HEK293 (cell line): ENCODE results near the gene TMEM181.

Experiments used
- CTCF ChIA-PET: fragments of 350-600 bp; formaldehyde crosslinking; extraction: SDS; loops from one replicate; lab custom pipeline; 2021; ENCODE audit warnings: antibody characterized with exemption; lab: Yijun Ruan, JAX
- POLR2A ChIA-PET: fragments of 300-600 bp; formaldehyde crosslinking; extraction: SDS; loops from one replicate; lab custom pipeline; 2020; ENCODE audit warnings: antibody characterized with exemption, inconsistent platforms; lab: Yijun Ruan, JAX
- H3K27ac ChIP-seq: fragments of 200-500 bp; sonication (Bioruptor generic); 2 replicates; pipeline ENCODE4 v1.5.1; 2014; ENCODE audit warnings: low read depth, low read length, control low read depth, inconsistent platforms; ENCODE audit errors: extremely low read depth
- H3K36me3 ChIP-seq, 2 experiments: fragments of 200-500 bp in 1 of 2; sonication (Bioruptor generic) in 1 of 2; 1 replicate in 1 of 2; 2 replicates in 1 of 2; pipeline ENCODE4 v1.5.1; 2014 to 2017; ENCODE audit warnings: inconsistent platforms in 2 of 2, low read length in 2 of 2; ENCODE audit not compliant: control insufficient read depth in 2 of 2, insufficient read depth in 1 of 2
- H3K4me1 ChIP-seq: fragments of 200-500 bp; sonication (Bioruptor generic); 2 replicates; pipeline ENCODE4 v1.5.1; 2014; ENCODE audit warnings: mild to moderate bottlenecking, low read length, inconsistent platforms; ENCODE audit not compliant: control insufficient read depth, insufficient read depth
- H3K4me3 ChIP-seq: 2 replicates; pipeline ENCODE4 v1.5.1; 2011; ENCODE audit warnings: low read depth, mild to moderate bottlenecking, control low read depth, low read length, moderate library complexity
- H3K9me3 ChIP-seq: fragments of 200-500 bp; sonication (Bioruptor generic); 2 replicates; pipeline ENCODE4 v1.5.1; 2014; ENCODE audit warnings: low read depth, low read length, inconsistent platforms; ENCODE audit not compliant: control insufficient read depth, insufficient read depth
- ZNF133 ChIP-seq: fragments of 450-650 bp; formaldehyde crosslinking; IDR thresholded peaks from 2 replicates; pipeline ENCODE4 v1.5.1; 2016; ENCODE audit warnings: missing biosample characterization, missing genetic modification characterization
- ZNF146 ChIP-seq: fragments of 450-650 bp; formaldehyde crosslinking; IDR thresholded peaks from 2 replicates; pipeline ENCODE4 v1.5.1; 2016; ENCODE audit warnings: missing biosample characterization, missing genetic modification characterization
- ZNF175 ChIP-seq: fragments of 450-650 bp; formaldehyde crosslinking; IDR thresholded peaks from 2 replicates; pipeline ENCODE4 v1.5.1; 2016; ENCODE audit warnings: missing biosample characterization, missing genetic modification characterization
- ZNF2 ChIP-seq: fragments of 450-650 bp; formaldehyde crosslinking; IDR thresholded peaks from 2 replicates; pipeline ENCODE4 v1.5.1; 2016; ENCODE audit warnings: missing biosample characterization, missing genetic modification characterization
- ZNF335 ChIP-seq: fragments of 450-650 bp; formaldehyde crosslinking; conservative IDR thresholded peaks from 2 replicates; pipeline ENCODE4 v1.5.1; 2016; ENCODE audit warnings: missing biosample characterization, missing genetic modification characterization
- ZNF350 ChIP-seq: fragments of 450-650 bp; formaldehyde crosslinking; IDR thresholded peaks from 2 replicates; pipeline ENCODE4 v1.5.0; 2017; ENCODE audit warnings: missing biosample characterization, mild to moderate bottlenecking, missing genetic modification characterization
- ZNF366 ChIP-seq: fragments of 450-650 bp; formaldehyde crosslinking; conservative IDR thresholded peaks from 2 replicates; pipeline ENCODE4 v1.5.1; 2016; ENCODE audit warnings: missing biosample characterization, missing genetic modification characterization
- ZNF37A ChIP-seq: fragments of 450-650 bp; IDR thresholded peaks from 2 replicates; pipeline ENCODE4 v1.5.1; 2018; ENCODE audit warnings: missing biosample characterization, missing genetic modification characterization
- ZNF571 ChIP-seq: fragments of 450-650 bp; formaldehyde crosslinking; IDR thresholded peaks from 2 replicates; pipeline ENCODE4 v1.5.0; 2017; ENCODE audit warnings: missing biosample characterization, missing genetic modification characterization
- ZNF670 ChIP-seq: fragments of 450-650 bp; formaldehyde crosslinking; IDR thresholded peaks from 2 replicates; pipeline ENCODE4 v1.5.1; 2016; ENCODE audit warnings: missing biosample characterization, missing genetic modification characterization, low read depth
- ZNF76 ChIP-seq: fragments of 450-650 bp; formaldehyde crosslinking; IDR thresholded peaks from 2 replicates; pipeline ENCODE4; 2016; ENCODE audit warnings: low read depth, missing biosample characterization, missing genetic modification characterization, borderline replicate concordance
- ZNF837 ChIP-seq: fragments of 450-650 bp; formaldehyde crosslinking; IDR thresholded peaks from 2 replicates; pipeline ENCODE4 v1.5.1; 2016; ENCODE audit warnings: missing biosample characterization, missing genetic modification characterization
- TF ChIP-seq, protein P1 (sequence below): fragments of 450-650 bp; formaldehyde crosslinking; IDR thresholded peaks from 2 replicates; pipeline ENCODE4 v1.5.1; 2017; ENCODE audit warnings: missing biosample characterization, missing genetic modification characterization
- TF ChIP-seq, protein P2 (sequence below): fragments of 450-650 bp; formaldehyde crosslinking; IDR thresholded peaks from 2 replicates; pipeline ENCODE4 v1.5.1; 2016; ENCODE audit warnings: missing biosample characterization, missing genetic modification characterization

The TMEM181 gene

DNA sequence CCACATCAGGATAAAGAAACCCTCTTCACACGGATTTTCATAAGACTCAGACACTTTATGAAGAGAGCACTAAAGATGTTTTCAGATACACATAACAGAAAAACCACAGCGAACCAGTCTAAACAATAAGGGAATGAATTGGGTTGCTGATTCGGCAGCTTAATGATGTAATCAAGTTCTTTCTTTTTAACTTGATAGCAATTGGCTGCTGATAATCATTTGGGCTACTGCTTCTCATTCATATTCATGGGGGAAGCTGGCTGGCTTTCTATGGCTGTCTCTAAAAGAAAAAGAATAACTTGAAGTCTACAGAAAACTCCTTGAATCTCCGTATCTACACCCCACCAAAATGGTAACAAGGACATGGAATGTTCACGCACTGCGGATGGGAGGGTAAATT lies 20.0 kb upstream of the TMEM181 start:
- Histone ChIP-seq H3K4me3 (no peak overlapping the region), H3K4me1 (no peaks in the 10 kb centered on the region; the same call in 1 of the 2 replicates), H3K9me3 (no peaks in the 10 kb centered on the region), H3K36me3 (no peaks in the 10 kb centered on the region), H3K27ac (no peak overlapping the region)
- POLR2A ChIA-PET, result no interaction called here
- no peak for TF ChIP-seq ZNF133 (tag by site-specific recombination)
- no peak for TF ChIP-seq ZNF366 (tag by site-specific recombination)
- TF ChIP-seq, protein P1, sequence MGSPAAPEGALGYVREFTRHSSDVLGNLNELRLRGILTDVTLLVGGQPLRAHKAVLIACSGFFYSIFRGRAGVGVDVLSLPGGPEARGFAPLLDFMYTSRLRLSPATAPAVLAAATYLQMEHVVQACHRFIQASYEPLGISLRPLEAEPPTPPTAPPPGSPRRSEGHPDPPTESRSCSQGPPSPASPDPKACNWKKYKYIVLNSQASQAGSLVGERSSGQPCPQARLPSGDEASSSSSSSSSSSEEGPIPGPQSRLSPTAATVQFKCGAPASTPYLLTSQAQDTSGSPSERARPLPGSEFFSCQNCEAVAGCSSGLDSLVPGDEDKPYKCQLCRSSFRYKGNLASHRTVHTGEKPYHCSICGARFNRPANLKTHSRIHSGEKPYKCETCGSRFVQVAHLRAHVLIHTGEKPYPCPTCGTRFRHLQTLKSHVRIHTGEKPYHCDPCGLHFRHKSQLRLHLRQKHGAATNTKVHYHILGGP (tag by site-specific recombination), result no peak
- no peak for TF ChIP-seq ZNF350
- TF ChIP-seq ZNF175 (tag by site-specific recombination), result no peak
- TF ChIP-seq ZNF37A, result no peak
- TF ChIP-seq ZNF76 (tag by site-specific recombination), result no peak
- TF ChIP-seq ZNF670, result no peak
- TF ChIP-seq ZNF146 (tag by site-specific recombination), result no peak
- TF ChIP-seq, all 188 proteins: peak for 0
- CTCF ChIA-PET, result interaction anchor here (0.6 to 3.3 kb wide), 6 partner anchors 11 to 319 kb away, joined by 3 to 15 read pairs (median 4); no protein-coding TSS in a partner anchor

DNA sequence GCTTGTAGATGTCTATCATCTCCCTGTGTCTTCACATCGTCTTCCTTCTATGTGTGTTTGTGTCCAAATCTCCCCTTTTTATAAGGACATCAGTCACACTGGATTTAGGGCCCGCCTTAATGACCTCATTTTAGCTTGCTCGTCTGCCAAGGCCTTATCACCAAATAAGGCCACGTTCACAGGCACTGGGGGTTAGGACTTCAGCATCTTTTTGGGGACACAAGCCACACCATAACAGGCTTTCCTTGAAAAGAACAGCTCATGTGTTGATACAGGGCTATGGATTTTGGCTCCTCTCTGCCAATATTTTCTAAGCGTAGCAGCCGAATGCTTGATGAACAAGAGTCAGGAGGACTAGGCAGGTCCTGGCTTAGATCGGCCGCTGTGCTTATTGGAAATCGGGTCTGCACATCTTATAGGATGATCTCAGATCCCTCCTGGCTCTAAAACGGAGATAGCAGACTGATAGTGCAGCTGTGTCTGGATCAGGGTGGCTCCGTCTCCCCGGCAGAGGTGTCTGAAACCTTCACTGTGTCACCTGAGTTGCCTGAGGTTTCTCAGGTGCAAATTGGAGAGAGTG lies 16.2 kb upstream of the TMEM181 start:
- ChIA-PET CTCF (interaction anchor here (0.7 kb wide), 1 partner anchor 12 kb away, joined by 3 read pairs; no protein-coding TSS in a partner anchor), POLR2A (interaction anchor here (1.0 kb wide), 1 partner anchor 384 kb away, joined by 3 read pairs; no protein-coding TSS in a partner anchor)
- Histone ChIP-seq H3K27ac (no peak overlapping the region), H3K4me1 (no peaks in the 10 kb centered on the region; the same call in 1 of the 2 replicates), H3K9me3 (no peaks in the 10 kb centered on the region), H3K4me3 (no peak overlapping the region), H3K36me3 (no peaks in the 10 kb centered on the region)
- no peak for TF ChIP-seq ZNF335 (tag by site-specific recombination)
- no peak for TF ChIP-seq ZNF571 (tag by site-specific recombination)
- no peak for TF ChIP-seq ZNF837 (tag by site-specific recombination)

DNA sequence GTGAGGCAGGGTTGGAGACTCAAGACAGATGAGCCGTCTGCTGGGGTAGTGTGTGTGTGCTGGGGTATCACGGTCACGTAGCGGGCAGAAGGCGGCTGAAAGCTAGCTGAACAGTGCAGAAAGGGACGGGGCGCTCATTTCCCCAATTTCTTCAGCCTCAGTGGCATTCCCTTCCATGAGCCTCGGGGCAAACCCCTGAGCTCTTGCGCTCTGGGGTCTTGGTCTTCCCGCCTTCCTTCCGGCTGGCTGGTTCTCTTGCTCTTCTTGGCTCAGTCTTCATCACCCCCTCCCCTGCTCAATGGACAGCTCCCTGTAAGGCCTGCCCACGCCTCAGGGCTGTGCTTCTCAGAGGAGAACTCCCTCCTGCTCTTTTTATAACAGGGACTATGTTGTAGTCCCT lies 15.5 kb upstream of the TMEM181 start:
- ChIA-PET POLR2A (interaction anchor here (0.8 kb wide), 1 partner anchor 15 kb away, joined by 3 read pairs; no protein-coding TSS in a partner anchor), CTCF (interaction anchor here (0.5 to 0.7 kb wide), 3 partner anchors 12 to 321 kb away, joined by 3 read pairs; no protein-coding TSS in a partner anchor)
- Histone ChIP-seq H3K4me3 (no peak overlapping the region), H3K4me1 (no peaks in the 10 kb centered on the region; the same call in 1 of the 2 replicates), H3K9me3 (no peaks in the 10 kb centered on the region), H3K27ac (no peak overlapping the region), H3K36me3 (no peaks in the 10 kb centered on the region)
- TF ChIP-seq, protein P2, sequence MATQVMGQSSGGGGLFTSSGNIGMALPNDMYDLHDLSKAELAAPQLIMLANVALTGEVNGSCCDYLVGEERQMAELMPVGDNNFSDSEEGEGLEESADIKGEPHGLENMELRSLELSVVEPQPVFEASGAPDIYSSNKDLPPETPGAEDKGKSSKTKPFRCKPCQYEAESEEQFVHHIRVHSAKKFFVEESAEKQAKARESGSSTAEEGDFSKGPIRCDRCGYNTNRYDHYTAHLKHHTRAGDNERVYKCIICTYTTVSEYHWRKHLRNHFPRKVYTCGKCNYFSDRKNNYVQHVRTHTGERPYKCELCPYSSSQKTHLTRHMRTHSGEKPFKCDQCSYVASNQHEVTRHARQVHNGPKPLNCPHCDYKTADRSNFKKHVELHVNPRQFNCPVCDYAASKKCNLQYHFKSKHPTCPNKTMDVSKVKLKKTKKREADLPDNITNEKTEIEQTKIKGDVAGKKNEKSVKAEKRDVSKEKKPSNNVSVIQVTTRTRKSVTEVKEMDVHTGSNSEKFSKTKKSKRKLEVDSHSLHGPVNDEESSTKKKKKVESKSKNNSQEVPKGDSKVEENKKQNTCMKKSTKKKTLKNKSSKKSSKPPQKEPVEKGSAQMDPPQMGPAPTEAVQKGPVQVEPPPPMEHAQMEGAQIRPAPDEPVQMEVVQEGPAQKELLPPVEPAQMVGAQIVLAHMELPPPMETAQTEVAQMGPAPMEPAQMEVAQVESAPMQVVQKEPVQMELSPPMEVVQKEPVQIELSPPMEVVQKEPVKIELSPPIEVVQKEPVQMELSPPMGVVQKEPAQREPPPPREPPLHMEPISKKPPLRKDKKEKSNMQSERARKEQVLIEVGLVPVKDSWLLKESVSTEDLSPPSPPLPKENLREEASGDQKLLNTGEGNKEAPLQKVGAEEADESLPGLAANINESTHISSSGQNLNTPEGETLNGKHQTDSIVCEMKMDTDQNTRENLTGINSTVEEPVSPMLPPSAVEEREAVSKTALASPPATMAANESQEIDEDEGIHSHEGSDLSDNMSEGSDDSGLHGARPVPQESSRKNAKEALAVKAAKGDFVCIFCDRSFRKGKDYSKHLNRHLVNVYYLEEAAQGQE, result peak; percentile 85
- TF ChIP-seq ZNF2 (tag by site-specific recombination), result no peak
